KMS-11 (cell line): ENCODE measurements around the gene CELA2B.
"Not testable (repeated sequence)": the region's sequence is repeated elsewhere in the genome, so short reads cannot be mapped to it uniquely, and the experiment has no call there.

Source experiments
- H2AFZ ChIP-seq: fragments of 200-600 bp; sonication (generic); 2 replicates; pipeline ENCODE4 v1.6.1; 2016; ENCODE audit warnings: antibody characterized with exemption, mixed run types, low read depth
- H3K27ac ChIP-seq: fragments of 200-600 bp; sonication (generic); 2 replicates; pipeline ENCODE4 v1.6.1; 2016; ENCODE audit warnings: mild to moderate bottlenecking, mixed run types
- H3K27me3 ChIP-seq: fragments of 200-600 bp; sonication (generic); 2 replicates; pipeline ENCODE4 v1.6.1; 2017; ENCODE audit warnings: mild to moderate bottlenecking, low read depth, mixed run types, moderate library complexity; ENCODE audit not compliant: insufficient read depth
- H3K36me3 ChIP-seq: fragments of 200-600 bp; sonication (generic); 2 replicates; pipeline ENCODE4 v1.6.1; 2017; ENCODE audit warnings: mild to moderate bottlenecking, mixed run types; ENCODE audit not compliant: insufficient read depth
- H3K4me1 ChIP-seq: fragments of 200-600 bp; sonication (generic); 2 replicates; pipeline ENCODE4 v1.6.1; 2016; ENCODE audit warnings: mild to moderate bottlenecking, low read depth, mixed run types; ENCODE audit not compliant: poor library complexity, severe bottlenecking
- H3K4me2 ChIP-seq: fragments of 200-600 bp; sonication (generic); 2 replicates; pipeline ENCODE4 v1.7.0; 2016; ENCODE audit warnings: mild to moderate bottlenecking, mixed run types
- H3K4me3 ChIP-seq: fragments of 200-600 bp; sonication (generic); IDR thresholded peaks from 2 replicates; pipeline ENCODE4 v1.6.1; 2017; ENCODE audit warnings: low read depth, low read length, mixed read lengths; ENCODE audit not compliant: insufficient read depth
- H3K79me2 ChIP-seq: fragments of 200-600 bp; sonication (generic); 2 replicates; pipeline ENCODE4 v1.6.1; 2016; ENCODE audit warnings: low read depth, mixed run types; ENCODE audit not compliant: insufficient read depth
- H3K9ac ChIP-seq: fragments of 200-600 bp; sonication (generic); 2 replicates; pipeline ENCODE4 v1.6.1; 2016; ENCODE audit warnings: mild to moderate bottlenecking, mixed run types
- H4K20me1 ChIP-seq: fragments of 200-600 bp; sonication (generic); 2 replicates; pipeline ENCODE4 v1.6.1; 2016; ENCODE audit warnings: mild to moderate bottlenecking, mixed run types; ENCODE audit not compliant: insufficient read depth
- TF ChIP-seq, protein P1 (sequence below): fragments of 200-600 bp; sonication (generic); conservative IDR thresholded peaks from 2 replicates; pipeline ENCODE4 v1.6.1; 2017; ENCODE audit warnings: low read depth, mild to moderate bottlenecking, antibody characterized with exemption, low read length, moderate library complexity, mixed read lengths

The CELA2B gene

DNA sequence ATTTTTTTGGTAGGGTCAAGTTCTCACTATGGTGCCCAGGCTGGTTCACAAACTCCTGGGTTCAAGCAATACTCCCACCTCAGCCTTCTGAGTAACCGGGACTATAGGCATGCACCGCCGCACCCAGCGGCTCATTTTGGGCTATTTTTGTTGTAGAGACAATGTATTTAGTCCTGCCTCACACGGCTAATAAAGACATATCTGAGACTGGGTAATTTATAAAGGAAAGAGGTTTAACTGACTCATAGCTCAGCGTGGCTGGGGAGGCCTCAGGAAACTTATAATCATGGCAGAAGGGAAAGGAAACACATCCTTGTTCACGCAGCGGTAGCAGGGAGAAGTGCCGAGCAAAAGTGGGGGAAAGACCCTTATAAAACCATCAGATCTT lies 15.2 kb upstream of the CELA2B start:
- no peaks in the 10 kb centered on the region for H3K4me1 ChIP-seq
- no peak overlapping the region for H3K9ac ChIP-seq
- TF ChIP-seq, protein P1, sequence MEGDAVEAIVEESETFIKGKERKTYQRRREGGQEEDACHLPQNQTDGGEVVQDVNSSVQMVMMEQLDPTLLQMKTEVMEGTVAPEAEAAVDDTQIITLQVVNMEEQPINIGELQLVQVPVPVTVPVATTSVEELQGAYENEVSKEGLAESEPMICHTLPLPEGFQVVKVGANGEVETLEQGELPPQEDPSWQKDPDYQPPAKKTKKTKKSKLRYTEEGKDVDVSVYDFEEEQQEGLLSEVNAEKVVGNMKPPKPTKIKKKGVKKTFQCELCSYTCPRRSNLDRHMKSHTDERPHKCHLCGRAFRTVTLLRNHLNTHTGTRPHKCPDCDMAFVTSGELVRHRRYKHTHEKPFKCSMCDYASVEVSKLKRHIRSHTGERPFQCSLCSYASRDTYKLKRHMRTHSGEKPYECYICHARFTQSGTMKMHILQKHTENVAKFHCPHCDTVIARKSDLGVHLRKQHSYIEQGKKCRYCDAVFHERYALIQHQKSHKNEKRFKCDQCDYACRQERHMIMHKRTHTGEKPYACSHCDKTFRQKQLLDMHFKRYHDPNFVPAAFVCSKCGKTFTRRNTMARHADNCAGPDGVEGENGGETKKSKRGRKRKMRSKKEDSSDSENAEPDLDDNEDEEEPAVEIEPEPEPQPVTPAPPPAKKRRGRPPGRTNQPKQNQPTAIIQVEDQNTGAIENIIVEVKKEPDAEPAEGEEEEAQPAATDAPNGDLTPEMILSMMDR = no peak
- no peaks in the 10 kb centered on the region for H3K27me3 ChIP-seq
- no peaks in the 10 kb centered on the region for H4K20me1 ChIP-seq
- no peaks in the 10 kb centered on the region for H3K36me3 ChIP-seq
- no peaks in the 10 kb centered on the region for H3K79me2 ChIP-seq
- no peak overlapping the region for H3K27ac ChIP-seq
- H3K4me3 ChIP-seq = no peak overlapping the region
- H2AFZ ChIP-seq = no peak overlapping the region
- no peak overlapping the region for H3K4me2 ChIP-seq

DNA sequence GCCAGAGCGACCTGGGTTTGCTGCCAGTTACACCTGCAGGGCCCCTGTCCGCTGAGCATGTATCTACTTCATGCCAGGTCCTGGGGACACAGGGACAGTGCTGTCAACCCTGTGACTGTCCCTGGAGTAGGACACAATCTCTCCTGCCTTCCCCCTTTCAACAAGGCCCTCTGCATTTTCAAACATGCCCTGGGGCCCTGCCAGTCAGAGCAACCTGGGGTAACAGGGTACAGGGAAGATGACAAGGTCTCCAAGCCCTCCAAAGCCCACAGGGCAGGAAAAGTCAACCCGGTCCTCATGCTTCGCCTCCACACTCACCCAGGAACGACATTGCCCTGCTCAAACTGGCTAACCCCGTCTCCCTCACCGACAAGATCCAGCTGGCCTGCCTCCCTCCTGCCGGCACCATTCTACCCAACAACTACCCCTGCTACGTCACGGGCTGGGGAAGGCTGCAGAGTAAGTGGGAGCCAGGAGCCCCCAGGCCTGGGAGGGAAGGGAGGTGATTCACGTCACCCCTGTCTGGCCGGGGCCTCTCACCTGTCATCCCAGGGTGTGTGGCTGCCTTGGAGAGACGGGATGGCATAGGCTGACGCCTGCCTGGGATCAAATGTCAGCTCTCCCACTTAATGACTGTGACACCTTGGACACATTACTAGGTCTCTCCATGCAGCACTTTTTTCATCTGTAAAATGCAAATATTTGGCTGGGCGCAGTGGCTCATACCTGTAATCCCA lies 12.7 kb upstream of the CELA2B start:
- H3K4me1 ChIP-seq, H3K9ac ChIP-seq, H3K36me3 ChIP-seq, H3K27me3 ChIP-seq, H4K20me1 ChIP-seq, H2AFZ ChIP-seq, H3K27ac ChIP-seq, H3K4me2 ChIP-seq, H3K79me2 ChIP-seq, H3K4me3 ChIP-seq: not testable (repeated sequence)

DNA sequence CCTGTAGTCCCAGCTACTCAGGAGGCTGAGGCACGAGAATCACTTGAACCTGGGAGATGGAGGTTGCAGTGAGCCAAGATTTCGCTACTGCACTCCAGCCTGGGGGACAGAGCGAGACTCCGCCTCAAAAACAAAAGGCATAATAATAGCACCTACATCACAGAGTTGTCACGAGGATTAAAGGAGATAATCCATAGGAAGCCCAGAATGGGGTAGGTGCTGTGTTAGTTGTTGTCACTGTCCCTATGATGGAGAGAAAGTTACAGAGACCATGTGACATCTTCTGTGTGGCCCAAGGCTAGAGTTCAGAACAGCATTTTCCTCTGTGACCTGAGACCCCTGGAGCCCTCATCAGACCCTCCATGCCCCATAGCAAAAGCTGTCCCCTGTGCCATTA lies 12.0 kb upstream of the CELA2B start:
- H3K9ac ChIP-seq, H3K36me3 ChIP-seq, H4K20me1 ChIP-seq, H3K27ac ChIP-seq, H3K4me1 ChIP-seq, H3K4me3 ChIP-seq, H2AFZ ChIP-seq, H3K27me3 ChIP-seq, H3K79me2 ChIP-seq, H3K4me2 ChIP-seq: not testable (repeated sequence)

DNA sequence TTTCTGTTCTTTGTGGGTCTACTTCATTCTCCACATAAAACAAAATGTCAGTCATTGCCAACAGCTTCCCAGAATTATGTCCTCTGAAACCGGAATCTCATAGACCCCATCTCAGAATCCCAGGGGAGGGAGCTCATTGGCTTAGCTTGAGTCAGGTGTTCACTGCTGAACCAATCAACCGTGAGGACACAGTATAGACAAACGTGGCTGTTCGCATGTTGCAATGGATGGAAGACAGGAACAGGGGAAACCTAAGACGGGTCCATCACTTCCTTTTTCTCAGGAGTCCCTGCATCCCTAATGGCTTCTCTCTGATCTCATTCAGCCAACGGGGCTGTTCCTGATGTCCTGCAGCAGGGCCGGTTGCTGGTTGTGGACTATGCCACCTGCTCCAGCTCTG lies 10.2 kb upstream of the CELA2B start:
- Histone ChIP-seq H3K27ac (no peak overlapping the region), H3K36me3 (no peaks in the 10 kb centered on the region), H3K4me2 (no peak overlapping the region), H3K27me3 (no peaks in the 10 kb centered on the region), H2AFZ (no peak overlapping the region), H3K9ac (no peak overlapping the region), H4K20me1 (no peaks in the 10 kb centered on the region), H3K4me1 (no peaks in the 10 kb centered on the region), H3K79me2 (no peaks in the 10 kb centered on the region), H3K4me3 (no peak overlapping the region)
- TF ChIP-seq, protein P1 = no peak

DNA sequence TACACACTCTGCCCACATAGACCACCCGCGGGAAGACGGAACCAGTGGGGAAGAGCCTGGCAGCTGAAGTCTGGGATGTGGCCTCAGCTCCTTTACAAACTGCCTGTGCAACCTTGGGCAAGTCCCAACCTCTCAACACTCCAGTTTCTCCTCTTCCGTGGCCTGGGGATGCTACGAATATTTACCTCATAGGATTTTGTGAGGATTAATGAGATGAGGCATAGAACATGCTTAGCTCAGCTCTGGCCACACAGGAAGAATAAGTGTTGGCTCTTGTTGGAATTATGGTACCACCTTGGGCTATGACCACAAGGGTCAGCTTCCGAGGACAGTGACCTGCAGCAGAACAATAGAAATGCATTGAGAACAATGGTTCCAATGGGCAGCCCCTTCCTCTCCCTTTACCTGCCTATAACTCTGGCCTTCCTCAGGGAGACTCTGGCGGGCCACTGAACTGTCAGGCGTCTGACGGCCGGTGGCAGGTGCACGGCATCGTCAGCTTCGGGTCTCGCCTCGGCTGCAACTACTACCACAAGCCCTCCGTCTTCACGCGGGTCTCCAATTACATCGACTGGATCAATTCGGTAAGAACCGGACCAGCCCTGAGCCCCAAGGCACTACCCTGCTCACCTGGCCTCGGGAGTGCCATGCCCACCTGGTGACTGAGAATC lies 8.8 kb upstream of the CELA2B start:
- H3K27me3 ChIP-seq, H3K4me2 ChIP-seq, H3K9ac ChIP-seq, H3K79me2 ChIP-seq, H3K4me3 ChIP-seq, H3K27ac ChIP-seq, H4K20me1 ChIP-seq, H3K36me3 ChIP-seq, H3K4me1 ChIP-seq, H2AFZ ChIP-seq: not testable (repeated sequence)

DNA sequence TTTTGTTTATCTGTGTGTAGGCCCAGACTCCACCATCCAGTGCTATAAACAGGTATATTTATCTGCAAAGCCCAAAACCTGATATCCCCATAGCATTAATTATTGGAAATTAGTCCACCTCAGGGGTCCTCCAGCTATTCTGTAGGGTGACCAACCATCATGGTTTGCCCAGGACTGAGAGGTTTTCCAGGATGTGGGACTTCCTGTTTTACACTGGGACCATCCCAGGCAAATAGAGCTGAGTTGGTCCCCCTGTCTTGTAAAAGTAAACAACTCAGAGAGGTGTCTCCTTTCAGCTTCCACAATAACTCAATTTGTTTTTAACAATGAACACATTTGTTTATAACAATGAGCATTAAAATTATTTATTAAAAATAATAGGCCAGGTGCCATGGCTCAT lies 7.8 kb upstream of the CELA2B start:
- Histone ChIP-seq H3K27me3 (no peaks in the 10 kb centered on the region), H3K9ac (no peak overlapping the region), H3K4me1 (no peaks in the 10 kb centered on the region), H3K79me2 (no peaks in the 10 kb centered on the region), H3K4me3 (no peak overlapping the region), H4K20me1 (no peaks in the 10 kb centered on the region), H3K36me3 (no peaks in the 10 kb centered on the region), H2AFZ (no peak overlapping the region), H3K27ac (no peak overlapping the region), H3K4me2 (no peak overlapping the region)
- TF ChIP-seq, protein P1 = no peak
